Activated CD8-positive, alpha-beta T cell treated with anti-CD3 and anti-CD28 coated beads for 36 hours (primary cell): ENCODE results near the gene RAB38. TPM values are rescaled to one million over a fixed set of nuclear protein-coding genes. Genes with fewer than 3 reads are reported as not detected.

Source experiments
- ATAC-seq: fragments of 200-7000 bp; cut with Tn5 transposase; one replicate; pipeline ENCODE4 v1.10.0; 2021; ENCODE audit warnings: mild to moderate bottlenecking, moderate library complexity
- CTCF ChIA-PET: fragments of 350-600 bp; sonication (Branson Sonifier 250); formaldehyde crosslinking; loops from one replicate; lab custom pipeline; 2021; ENCODE audit warnings: antibody characterized with exemption; lab: Charles Lee
- POLR2A ChIA-PET: fragments of 350-600 bp; sonication (Branson Sonifier 250); formaldehyde crosslinking; loops from one replicate; lab custom pipeline; 2021; ENCODE audit warnings: antibody characterized with exemption; lab: Charles Lee
- DNase-seq: peaks from one replicate; pipeline ENCODE4 v3.0.0-alpha.2; 2020
- H3K27ac Mint-ChIP-seq: one replicate; pipeline ENCODE4 v1.8.0; 2021; ENCODE audit warnings: mild to moderate bottlenecking, mixed read lengths
- H3K27me3 Mint-ChIP-seq: one replicate; pipeline ENCODE4 v1.8.0; 2021; ENCODE audit warnings: mixed read lengths
- H3K36me3 Mint-ChIP-seq: one replicate; pipeline ENCODE4 v1.8.0; 2021; ENCODE audit warnings: low read depth, mixed read lengths
- H3K4me1 Mint-ChIP-seq: one replicate; pipeline ENCODE4 v1.8.0; 2021; ENCODE audit warnings: low read depth, mixed read lengths
- H3K4me3 Mint-ChIP-seq: one replicate; pipeline ENCODE4 v1.8.0; 2021; ENCODE audit warnings: mild to moderate bottlenecking, moderate library complexity, mixed read lengths
- H3K9me3 Mint-ChIP-seq: one replicate; pipeline ENCODE4 v1.8.0; 2021; ENCODE audit warnings: mixed read lengths
- intact Hi-C: fragments of 100-400 bp; cut with micrococcal nuclease; formaldehyde crosslinking; loops from one replicate; pipeline ENCODE4 v1.10.0; 2022
- total RNA-seq, 2 experiments: library from RNA; stranded (reverse); gene quantifications; one replicate each; pipeline ENCODE4 v1.2.3, GENCODE V29; 2021
- TF ChIP-seq, protein P1 (sequence below): fragments of 200-600 bp; IDR thresholded peaks from one replicate; pipeline ENCODE4 v1.8.0; 2022; ENCODE audit warnings: antibody characterized with exemption, mild to moderate bottlenecking

The RAB38 gene
- total RNA-seq, 2 experiments from 2014 or later, result 3.2 to 3.4 TPM

- Mint-ChIP-seq H3K27ac (no peak overlapping the region), H3K4me1 (no peaks in the 10 kb centered on the region), H3K4me3 (no peak overlapping the region), H3K27me3 (no peaks in the 10 kb centered on the region), H3K36me3 (no peaks in the 10 kb centered on the region), H3K9me3 (no peaks in the 10 kb centered on the region)
- TF ChIP-seq, protein P1, sequence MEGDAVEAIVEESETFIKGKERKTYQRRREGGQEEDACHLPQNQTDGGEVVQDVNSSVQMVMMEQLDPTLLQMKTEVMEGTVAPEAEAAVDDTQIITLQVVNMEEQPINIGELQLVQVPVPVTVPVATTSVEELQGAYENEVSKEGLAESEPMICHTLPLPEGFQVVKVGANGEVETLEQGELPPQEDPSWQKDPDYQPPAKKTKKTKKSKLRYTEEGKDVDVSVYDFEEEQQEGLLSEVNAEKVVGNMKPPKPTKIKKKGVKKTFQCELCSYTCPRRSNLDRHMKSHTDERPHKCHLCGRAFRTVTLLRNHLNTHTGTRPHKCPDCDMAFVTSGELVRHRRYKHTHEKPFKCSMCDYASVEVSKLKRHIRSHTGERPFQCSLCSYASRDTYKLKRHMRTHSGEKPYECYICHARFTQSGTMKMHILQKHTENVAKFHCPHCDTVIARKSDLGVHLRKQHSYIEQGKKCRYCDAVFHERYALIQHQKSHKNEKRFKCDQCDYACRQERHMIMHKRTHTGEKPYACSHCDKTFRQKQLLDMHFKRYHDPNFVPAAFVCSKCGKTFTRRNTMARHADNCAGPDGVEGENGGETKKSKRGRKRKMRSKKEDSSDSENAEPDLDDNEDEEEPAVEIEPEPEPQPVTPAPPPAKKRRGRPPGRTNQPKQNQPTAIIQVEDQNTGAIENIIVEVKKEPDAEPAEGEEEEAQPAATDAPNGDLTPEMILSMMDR, result no peak
- ChIA-PET POLR2A (no interaction called here), CTCF (no interaction called here)
- ATAC-seq, result no peak
- DNase-seq, result no peak
- intact Hi-C loops, result no loop called here
Measured at GRCh38 chr11:88204353-88204752, 29.1 kb upstream of the RAB38 start.

DNA sequence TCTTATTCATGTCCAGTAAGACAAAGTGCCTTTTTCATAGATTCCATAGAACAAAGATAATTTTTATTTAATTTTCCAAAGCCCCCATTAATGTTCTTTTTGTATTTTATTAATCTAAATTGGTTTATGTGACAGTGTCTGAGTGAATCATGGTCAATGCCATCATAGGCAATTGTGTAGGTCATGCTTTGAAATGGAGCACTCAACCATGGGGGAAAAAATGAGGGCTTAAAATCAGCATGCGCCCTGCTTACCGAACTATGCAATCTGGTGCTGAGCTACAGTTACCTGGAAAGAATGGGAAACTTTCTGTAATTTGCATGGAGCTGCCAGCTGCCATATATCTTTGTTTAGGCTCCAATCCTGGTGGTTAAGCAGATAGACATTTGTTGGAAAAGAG lies 28.4 kb upstream of the RAB38 start:
- CTCF ChIA-PET, result no interaction called here
- Mint-ChIP-seq H3K36me3 (no peaks in the 10 kb centered on the region), H3K27ac (no peak overlapping the region), H3K4me1 (no peaks in the 10 kb centered on the region), H3K27me3 (peaks cover 1% of the 10 kb centered on the region), H3K4me3 (no peak overlapping the region), H3K9me3 (no peaks in the 10 kb centered on the region)
- POLR2A ChIA-PET, result no interaction called here
- intact Hi-C loops, result no loop called here
- no peak for DNase-seq
- no peak for ATAC-seq
- TF ChIP-seq, protein P1, result no peak

DNA sequence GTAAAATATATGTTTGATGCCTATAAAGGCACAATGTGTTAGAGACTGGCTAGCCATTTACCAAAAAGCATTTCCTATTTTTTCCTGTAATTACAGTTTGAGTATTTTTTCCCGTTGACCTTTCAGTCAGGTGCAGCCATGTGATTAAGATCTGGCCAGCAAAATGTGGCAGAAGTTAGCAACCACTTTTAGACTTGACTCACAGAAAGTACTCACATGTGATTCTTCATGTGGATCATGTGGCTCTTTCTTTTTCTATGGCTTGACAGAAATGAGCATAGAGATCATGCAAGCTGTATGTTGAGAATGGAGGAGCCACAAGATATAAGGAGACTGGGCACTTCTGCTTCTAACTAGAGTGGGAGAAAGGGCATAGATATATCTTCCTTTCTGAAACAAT lies 27.3 kb upstream of the RAB38 start:
- intact Hi-C loops, result no loop called here
- Mint-ChIP-seq H3K4me3 (no peak overlapping the region), H3K27me3 (peaks cover 1% of the 10 kb centered on the region), H3K4me1 (no peaks in the 10 kb centered on the region), H3K27ac (no peak overlapping the region), H3K36me3 (peaks cover 1% of the 10 kb centered on the region), H3K9me3 (peaks cover 4% of the 10 kb centered on the region)
- ATAC-seq (no peak), DNase-seq (no peak)
- ChIA-PET CTCF (no interaction called here), POLR2A (no interaction called here)
- TF ChIP-seq, protein P1, result no peak

DNA sequence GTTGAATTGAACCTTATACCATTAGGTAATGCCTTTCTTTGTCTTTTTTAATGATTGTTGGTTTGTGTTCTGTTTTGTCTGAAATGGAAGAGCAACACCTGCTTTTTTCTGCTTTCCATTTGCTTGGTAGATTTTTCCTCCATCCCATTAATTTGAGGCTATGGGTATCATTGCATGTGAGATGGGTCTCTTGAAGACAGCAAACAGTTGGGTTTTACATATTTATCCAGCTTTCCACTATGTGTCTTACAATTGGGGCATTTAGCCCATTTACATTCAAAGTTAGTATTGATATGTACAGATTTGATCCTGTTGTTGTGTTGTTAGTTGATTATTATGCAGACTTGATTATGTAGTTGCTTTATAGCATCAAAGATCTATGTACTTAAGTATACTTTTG lies 21.1 kb upstream of the RAB38 start:
- ChIA-PET POLR2A (no interaction called here), CTCF (no interaction called here)
- intact Hi-C loops, result no loop called here
- peaks cover 9% of the 10 kb centered on the region for H3K27me3 Mint-ChIP-seq
- ATAC-seq (no peak), DNase-seq (no peak)
- peaks cover 17% of the 10 kb centered on the region for H3K36me3 Mint-ChIP-seq
- H3K27ac Mint-ChIP-seq, result no peak overlapping the region
- H3K4me3 Mint-ChIP-seq, result no peak overlapping the region
- TF ChIP-seq, protein P1, result no peak
- H3K4me1 Mint-ChIP-seq, result no peaks in the 10 kb centered on the region
- peaks cover 18% of the 10 kb centered on the region for H3K9me3 Mint-ChIP-seq

GRCh38 chr11:88195908-88196307 lies 20.7 kb upstream of the RAB38 start:
- DNase-seq, result no peak
- TF ChIP-seq, protein P1, result no peak
- no peak overlapping the region for H3K4me3 Mint-ChIP-seq
- peaks cover 9% of the 10 kb centered on the region for H3K27me3 Mint-ChIP-seq
- ChIA-PET POLR2A (no interaction called here), CTCF (no interaction called here)
- no peak overlapping the region for H3K27ac Mint-ChIP-seq
- H3K9me3 Mint-ChIP-seq, result peaks cover 18% of the 10 kb centered on the region
- ATAC-seq, result no peak
- peaks cover 17% of the 10 kb centered on the region for H3K36me3 Mint-ChIP-seq
- intact Hi-C loops, result no loop called here
- no peaks in the 10 kb centered on the region for H3K4me1 Mint-ChIP-seq
